H4 (cell line): Measurements from ENCODE around the gene GATAD2B. TPM values are rescaled to one million over a fixed set of nuclear protein-coding genes. Genes with fewer than 3 reads are reported as not detected.
"Not testable (repeated sequence)": the region's sequence is repeated elsewhere in the genome, so short reads cannot be mapped to it uniquely, and the experiment has no call there.

Experiments used
- DNase-seq: peaks from one replicate; pipeline ENCODE4 v3.0.0-alpha.2; 2015; ENCODE audit warnings: low spot score
- total RNA-seq: library from RNA; depleted of rRNA; stranded (reverse); fragments of >200 nt; shearing (Covaris generic); gene quantifications from 2 replicates; pipeline ENCODE4 v1.2.3, GENCODE V29; 2014

The GATAD2B gene
- total RNA-seq, 1 experiment from 2014 or later = 7.2 TPM

DNA sequence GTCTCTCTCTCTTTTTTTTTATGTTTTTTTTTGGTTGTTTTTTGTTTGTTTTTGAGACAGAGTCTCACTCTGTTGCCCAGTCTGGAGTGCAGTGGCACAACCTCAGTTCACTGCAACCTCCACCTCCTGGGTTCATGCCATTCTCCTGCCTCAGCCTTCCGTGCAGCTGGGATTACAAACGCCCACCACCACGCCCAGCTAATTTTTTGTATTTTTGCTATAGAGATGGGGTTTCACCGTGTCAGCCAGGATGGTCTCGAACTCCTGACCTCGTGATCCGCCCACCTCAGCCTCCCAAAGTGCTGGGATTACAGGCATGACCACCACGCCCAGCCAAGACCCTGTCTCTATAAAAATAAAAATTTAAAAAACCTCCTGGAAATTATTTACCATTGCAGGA is 88.8 kb downstream of the GATAD2B start:
- not testable (repeated sequence) for DNase-seq

DNA sequence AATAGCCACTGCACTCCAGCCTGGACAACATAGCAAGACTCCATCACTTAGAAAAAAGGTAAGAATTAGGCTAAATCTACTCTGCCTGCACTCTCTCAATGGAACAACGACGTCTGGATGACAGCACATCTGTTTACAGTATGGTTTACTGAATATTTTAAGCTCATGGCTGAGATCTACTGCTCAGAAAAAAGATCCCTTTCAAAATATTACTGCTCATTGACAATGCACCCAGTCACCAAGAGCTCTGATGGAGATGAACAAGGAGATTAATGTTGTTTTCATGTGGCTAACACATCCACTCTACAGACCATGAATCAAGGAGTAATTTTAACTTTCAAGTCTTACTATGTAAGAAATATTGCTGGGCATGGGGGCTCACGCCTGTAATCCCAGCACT is 89.6 kb downstream of the GATAD2B start:
- DNase-seq = no peak

DNA sequence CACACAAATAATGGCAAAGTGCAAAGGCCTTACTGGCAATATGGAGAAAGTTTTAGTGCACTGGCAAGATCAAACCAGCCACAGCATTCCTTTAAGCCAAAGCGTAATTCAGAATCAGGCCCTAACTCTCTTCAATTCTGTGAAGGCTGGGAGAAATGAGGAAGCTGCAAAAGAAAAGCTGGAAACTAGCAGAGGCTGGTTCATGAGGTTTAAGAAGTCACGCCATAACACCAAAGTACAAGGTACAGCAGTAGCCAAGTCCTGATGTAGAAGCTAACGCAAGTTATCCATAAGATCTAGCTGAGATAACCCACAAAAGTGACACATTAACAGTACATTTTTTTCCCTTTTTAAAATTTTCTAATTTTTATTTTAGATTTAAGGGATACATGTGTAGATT is 90.5 kb downstream of the GATAD2B start:
- DNase-seq = no peak

DNA sequence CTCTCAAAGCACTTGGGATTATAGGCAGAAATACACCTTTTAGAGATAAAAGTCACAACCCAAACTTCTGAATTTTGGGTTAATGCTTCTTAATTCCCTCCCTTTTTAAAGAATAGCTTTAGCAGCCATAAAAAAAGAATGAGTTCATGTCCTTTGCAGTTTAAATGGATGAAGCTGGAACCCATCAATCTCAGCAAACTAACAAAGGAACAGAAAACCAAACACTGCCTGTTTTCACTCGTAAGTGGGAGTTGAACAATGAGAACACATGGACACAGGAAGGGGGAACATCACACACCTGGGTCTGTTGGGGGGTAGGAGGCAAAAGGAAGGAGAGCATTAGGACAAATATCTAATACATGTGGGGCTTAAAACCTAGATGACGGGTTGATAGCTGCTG is 91.7 kb downstream of the GATAD2B start:
- no peak for DNase-seq

DNA sequence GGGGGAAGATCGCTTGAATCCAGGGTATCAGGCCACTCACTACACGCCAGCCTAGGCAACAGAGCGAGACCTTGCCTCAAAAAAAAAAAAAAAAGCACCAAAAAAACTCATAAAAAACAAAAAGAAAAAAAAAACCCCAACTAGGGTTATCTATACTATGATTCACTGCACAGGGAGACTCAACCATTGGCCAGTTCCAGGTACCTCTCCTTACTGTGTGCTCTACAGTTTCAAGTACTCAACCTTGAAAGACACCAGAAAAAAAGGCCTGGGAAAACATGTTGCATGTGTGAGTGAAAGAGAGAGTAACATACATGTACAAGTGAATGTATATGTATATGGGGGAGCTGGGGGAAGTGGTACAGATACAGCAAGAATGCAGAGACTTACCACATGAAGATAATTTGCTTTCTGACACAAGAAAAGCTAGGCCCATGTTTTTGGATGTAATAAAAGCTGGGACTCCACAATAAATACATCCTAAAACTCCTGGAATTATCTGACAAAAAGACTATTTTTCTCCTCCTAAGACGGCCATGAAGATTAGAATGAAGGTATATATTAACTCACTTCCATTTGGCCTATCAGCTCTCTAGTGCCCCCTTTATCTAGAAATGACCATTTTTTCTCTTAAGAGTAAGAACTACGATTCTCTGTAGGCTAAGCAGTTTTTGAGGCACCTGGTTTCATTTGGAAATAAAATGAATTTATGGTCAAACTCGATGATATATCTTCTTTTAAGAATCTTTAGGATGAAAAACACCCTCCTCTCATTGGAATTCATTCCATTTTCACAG is 95.4 kb downstream of the GATAD2B start:
- no peak for DNase-seq

DNA sequence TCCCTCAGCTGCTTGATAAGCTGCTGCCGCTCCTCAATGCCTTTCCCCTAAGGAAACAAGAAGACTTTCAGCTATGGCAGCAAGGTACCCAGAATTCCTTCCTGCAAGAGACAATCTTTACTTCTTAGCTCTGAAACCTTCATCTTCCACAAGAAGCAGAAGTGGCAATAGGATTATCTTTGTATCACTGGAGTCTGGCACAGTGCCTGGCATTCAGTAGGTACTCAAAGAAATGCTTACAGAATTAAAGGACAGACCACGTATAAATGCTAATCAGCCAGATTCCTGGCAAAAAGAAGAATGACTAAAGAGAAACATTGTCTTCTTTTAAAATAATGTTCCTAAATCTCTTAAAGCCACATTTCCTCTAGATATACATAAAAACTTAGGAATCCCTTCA is 103.9 kb downstream of the GATAD2B start:
- no peak for DNase-seq

DNA sequence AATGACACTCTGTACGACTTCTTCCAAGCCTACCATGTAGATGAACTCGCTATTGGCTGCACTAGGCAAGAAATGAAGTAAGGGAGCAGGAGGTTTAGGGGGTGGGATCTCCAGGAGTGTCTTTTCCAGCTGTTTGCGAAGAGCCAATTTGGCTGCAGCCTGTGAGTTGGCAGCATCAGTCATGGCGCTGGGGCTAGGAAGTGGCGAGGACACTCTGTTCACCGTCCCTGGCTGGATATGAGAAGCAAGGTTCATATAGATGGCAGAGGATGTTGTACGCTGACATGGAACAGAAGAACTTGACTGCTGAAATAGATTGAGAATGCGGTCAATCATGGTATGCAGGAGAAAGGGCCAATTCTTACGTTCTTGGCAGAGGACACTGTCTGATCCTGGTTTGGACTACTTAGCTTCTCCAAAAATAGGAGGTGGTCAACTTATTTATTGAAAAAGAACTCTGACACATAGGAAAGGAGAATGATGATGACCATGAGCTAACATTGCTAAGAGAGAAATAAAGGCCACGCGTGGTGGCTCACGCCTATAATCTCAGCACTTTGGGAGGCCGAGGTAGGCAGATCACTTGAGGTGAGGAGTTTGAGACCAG is 106.4 kb downstream of the GATAD2B start:
- DNase-seq = no peak

DNA sequence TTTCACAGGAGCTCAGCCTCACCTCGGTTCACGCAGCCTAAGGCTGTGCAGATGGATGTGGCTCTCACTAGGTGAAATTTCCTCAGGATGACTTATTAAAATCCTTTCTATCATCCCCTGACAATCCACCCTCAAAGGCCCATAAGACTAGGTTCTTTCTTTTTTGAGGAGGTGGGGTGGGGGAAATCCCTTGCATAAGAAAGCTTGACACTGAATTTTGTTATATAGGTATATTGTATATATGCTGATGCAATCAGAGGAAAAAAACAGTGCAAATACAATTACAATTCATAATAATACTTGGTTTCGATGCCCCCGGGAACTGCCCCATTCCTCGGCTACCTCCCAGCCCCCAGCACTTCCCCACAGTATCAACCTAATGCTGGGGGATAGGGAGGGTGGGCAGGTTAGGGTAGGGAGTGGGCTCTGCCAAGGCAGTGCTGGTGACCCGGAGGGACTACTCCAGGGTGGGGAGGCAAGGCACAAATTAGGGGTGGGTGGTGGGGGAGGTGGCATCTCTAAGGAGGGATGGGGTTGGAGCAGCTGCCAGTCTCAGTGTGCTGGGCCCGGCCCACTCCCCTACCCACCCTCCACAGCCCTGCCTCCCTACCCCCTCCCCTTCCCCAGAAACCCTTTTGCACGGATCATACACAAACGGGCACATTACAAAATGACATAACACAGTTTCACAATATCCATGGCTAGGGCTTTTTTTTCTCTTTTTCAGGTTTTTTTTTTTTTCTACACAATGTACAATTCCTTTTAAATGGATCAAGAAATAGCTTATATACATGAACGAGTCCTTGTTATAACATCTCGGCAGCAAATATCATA is 116.7 kb downstream of the GATAD2B start:
- DNase-seq = no peak

DNA sequence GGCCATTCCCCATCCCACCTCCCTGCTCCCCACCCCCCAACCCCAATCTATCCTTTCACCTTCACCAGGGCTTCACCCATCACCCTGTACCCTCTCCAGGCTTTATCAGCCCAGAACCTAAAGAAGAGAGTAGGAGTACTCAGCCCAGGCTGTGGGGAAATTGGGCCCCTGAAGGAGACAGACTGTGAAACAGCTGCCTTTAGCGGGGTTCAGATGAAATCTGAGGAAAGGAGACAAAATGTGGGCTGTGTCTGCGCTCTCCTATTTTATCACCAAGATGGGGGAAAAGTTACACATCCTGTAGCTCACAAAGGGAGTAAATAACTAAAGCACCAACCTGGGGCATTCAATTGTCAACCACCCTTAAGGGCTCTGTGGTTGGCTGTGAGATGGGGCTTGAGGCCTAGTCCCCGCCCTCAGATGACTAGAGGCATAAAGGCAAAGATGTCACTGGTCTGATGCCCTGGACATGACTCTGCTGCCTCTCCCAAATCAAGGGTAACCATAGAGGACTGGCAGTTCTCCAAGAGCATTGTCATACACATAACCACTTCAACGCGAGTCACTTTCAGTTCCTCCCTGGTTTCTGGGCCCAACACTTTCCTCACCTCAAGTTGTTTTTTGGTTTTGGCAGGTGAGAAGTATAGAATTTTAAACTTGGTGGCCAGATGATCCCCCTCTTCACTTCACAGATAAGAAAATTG is 117.6 kb downstream of the GATAD2B start:
- peak; percentile 77 for DNase-seq

DNA sequence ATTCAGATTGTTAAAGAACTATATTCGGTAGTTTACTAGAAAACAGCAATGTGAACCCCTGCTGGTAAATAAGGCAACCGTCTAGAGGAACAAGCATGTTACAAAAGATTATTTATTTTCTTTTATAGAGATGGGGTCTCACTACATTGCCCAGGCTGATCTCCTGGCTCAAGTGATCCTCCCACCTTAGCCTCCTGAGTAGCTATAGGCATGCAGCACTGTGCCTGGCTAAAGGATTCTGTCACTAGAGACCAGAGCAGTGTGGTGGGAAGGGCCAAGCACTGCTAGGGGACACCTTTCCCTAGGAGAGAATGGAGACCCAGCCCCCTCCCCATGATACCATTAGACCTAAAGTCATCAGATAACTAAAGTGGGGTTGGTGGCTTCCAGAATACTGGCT is 118.7 kb downstream of the GATAD2B start:
- DNase-seq = no peak

DNA sequence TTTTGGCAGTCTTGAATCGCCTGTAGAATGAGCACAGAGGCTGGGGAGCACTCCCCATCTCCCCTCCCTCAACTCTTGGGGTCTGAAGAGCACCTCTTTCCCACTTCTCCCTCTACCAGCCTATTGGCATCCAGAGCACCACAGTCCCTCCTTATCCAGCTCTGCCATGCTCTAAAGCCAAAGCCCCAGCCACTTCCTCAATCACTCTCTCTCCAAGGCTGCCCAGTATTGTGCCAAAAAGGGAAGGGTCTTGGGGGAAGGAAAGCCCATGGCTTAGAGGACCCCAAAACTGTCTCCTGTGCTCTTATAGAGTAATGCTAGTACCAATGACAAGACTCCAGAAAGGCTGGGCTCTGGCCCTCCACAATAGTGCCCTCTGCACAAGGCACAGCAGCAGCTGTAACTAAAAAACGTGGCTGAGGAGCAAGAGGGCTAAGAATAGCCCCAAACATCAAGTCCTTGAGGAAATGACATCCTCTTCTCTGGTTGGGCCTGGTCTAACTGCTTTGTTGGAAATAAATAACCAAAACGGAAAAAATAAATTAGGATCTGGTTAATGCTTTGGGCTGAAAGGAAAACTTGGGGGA is 119.2 kb downstream of the GATAD2B start:
- no peak for DNase-seq

DNA sequence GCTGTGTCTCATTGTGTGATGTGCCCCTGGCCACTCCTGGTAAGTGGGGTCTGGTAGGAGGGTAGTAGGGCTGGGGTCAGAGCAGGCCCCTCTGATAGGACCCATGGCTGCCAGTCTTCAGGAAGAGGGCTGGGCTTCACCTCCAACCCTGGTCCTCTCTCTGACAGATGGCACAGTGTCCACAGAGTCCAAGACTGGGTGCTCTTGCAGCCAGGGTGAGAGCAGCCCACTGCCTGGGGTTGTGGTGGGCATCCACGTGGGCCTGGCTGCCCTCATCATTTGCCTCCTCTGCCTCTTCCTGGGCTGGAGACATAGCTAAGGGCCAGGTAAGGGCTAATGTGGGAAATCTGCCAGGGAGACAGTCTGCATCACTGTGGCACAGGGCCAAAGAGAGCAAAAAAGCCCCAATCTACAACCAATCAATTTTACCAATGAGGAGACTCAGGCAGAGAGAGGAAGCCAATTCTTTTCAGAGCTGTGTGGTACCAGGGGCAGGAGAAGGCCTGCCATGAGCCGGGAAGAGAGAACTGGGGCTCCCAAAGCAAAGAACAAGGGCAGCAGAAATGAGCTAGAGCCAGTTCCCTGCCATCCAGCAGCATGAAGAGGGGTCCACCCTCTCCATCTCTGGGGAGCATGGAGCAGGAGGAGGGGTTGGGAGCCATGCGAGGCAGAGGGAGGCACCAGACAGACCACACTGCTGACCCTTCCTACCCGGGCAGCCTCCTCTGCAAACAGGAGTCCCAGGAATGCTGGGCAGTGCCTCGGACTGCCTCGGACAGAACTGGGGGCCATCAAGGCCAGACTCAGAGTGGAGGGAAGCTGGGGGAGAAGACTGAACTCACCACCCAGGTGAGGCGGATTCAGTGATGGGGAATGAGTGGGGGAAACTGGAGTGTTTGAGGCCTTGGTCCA is 120.7 kb downstream of the GATAD2B start:
- DNase-seq = no peak

DNA sequence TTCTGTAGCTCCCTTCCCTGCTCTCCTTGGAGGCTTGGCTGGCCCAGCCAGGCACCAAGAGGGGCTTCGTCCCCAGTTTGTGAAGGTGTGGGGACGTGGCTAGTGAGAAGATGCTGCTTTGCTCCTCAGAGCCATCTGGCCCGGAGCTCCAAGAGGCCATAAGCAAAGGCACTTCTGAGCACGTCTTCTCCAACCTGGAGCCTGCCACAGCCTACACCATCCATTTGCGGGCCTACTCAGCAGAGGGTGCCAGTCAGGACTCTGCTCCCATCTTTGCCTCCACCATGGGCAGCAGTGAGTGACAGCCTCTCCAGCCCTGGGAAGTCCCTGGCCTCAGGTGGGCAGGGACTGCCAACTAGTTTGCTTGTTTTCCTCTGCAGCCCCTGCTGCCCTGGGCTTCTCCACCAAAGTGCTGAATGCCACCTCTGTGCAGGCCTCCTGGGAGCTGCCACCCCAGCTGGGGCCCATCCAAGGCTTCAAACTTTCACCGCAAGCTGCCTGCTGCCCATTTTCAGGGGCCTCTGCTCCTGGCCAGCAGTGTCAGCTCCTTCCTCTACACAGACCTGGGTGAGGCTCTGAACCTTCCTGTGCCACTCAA is 121.6 kb downstream of the GATAD2B start:
- DNase-seq = no peak

DNA sequence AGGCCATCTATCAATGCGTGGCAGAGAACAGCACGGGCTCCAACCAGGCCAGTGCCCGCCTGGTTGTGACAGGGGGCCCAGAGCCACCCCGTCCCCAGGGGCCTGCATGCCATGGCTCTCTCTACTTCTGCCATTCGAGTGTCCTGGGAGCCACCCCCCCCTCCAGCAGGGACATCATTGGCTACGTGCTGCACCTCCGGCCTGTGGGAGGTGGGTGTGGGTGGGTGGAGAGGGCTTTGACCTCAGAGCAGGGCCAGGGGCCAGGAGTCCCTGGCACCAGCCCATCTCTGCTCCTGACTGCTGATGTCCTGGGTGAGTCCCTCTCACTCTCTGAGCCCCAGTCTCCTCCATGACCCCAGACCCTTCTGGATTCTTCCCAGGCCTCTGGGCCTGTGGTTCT is 122.3 kb downstream of the GATAD2B start:
- no peak for DNase-seq

DNA sequence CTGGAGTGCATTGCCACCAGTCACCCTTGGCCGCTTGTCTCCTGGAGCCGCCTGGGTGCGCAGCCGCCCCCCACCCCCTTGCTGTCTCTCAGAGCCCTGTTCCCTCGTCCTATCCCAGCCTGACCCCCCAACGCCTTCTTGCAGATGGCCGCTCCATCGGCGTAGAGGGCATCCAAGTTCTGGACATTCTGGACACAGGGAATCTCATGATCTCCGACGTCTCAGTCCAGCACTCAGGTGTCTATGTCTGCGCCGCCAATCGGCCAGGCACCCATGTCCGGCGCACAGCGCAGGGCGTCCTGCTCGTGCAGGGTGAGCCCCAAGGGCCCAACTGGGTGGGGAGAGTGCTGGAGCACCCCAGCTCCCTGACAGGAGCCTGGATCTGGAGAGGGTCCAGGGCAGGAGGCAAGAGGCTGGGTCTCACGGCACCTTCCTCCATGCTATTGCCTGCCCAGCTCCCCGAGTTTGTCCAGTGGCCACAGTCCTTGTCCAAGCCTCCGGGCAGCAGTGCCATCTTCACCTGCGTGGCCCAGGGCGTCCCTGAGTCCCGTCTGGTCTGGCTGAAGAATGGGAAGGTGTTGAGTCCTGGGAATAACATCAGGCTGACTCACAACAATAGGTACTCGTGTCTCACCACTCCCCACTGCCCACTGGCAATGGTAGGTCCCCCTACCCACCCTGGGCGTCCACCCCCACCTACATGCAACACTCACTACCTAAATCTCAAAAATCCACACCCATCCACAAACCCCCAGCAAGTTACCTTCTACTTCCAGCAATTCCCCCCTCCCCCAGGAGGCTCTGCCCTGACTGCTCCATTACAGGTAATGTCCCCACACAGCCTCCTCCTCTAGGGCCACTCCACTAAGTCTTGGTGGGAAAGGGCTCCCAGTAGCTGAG is 123.0 kb downstream of the GATAD2B start:
- peak; percentile 4 for DNase-seq

DNA sequence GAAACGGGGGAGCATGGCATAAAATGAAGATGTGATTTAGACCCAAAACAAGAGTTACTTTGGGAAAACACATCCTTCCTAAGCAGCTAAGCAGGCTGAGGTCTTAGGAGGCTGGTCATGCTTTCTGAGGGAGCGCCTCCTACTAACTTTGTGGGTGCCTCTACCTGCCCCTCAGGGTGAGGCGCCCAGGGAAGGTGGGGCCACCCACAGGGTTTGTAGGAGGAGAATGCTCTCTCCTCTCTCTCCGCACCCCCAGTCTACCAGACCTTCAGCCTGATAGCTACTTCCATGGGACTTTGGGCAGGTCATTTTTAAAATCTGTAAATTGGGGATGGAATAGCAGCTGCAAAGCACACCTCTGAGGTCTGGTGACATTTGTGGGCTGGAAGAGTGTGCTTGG is 123.8 kb downstream of the GATAD2B start:
- no peak for DNase-seq

DNA sequence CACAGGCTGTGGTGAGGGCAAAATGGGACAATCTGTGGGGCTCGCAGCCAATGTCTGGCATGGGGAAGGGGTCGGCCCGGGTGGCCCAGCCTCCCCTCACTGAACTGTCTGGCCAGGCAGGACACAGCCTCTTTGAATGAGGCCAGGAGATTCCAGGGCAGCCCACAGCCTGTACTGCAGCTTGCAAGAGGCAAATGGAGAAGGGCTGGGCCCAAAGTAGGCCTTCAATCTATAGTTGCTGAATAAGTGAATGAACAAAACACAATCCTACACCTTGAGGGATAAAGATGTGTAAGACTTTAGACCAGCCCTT is 124.3 kb downstream of the GATAD2B start:
- DNase-seq = no peak

DNA sequence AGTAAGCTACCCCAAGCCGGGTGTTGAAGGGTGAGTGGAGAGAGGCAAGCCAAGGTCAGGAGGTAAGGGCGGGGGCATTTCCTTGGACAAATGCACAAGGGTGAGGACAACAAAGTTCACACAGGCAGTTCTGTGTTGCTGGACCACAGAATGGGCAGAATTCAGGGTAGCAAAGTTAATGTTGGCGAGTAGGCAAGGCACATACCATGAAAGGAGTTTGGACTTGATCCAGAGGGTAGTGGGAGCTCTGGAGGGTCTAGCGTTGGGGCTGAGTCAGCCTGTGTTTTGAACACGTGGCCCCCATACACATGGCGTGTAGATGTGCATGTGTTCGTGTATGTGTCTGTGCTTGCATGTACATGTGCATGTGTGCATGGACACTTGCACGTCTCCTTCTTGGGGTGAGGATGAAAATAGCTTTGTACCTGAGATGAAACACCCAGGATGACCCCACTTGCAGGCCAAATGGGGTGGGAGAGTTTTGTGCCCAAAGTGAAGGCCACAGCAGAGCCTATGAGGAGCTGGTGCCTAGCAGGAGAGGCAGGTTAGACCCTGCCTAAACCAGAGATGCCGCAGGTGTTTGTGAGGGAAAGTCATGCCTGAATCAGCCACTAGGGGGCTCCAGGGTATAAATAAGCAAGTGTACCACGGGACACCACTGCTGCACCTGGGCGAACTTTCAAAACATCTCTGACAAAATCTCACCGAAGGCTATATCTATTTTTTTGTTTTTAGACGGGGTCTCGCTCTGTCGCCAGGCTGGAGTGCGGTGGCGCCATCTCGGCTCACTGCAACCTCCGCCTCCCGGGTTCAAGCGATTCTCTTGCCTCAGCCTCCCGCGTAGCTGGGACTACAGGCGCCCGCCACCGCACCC is 125.7 kb downstream of the GATAD2B start:
- peak; percentile 45 for DNase-seq
